Gastrocnemius medialis (tissue), 4 donors: ENCODE results near the gene AMH. TPM values are rescaled to one million over a fixed set of nuclear protein-coding genes. Genes with fewer than 3 reads are reported as not detected.

ENCODE experiments used
- ATAC-seq, 2 donors: fragments of 150-250 bp; one replicate each; pipeline ENCODE4 v1.9.1; 2016
- DNase-seq, 2 donors: peaks; one replicate each; pipeline ENCODE4 v3.0.0-alpha.2; 2019
- H3K27ac ChIP-seq, 4 donors: fragments of 200-600 bp; sonication (generic); 1 replicate in 1 of 4; 2 replicates in 3 of 4; pipeline ENCODE4 v1.5.1; 2016 to 2018; ENCODE audit warnings: mild to moderate bottlenecking in 2 of 4, moderate library complexity in 1 of 4
- H3K27me3 ChIP-seq, 3 donors: fragments of 200-600 bp; sonication (generic) in 2 of 3; 1 replicate in 1 of 3; 2 replicates in 2 of 3; pipeline versions ENCODE4 v1.5.1 to v1.6.0; 2016 to 2019; ENCODE audit warnings: mild to moderate bottlenecking in 1 of 3, moderate library complexity in 1 of 3
- H3K36me3 ChIP-seq, 2 donors: fragments of 200-600 bp; sonication (generic) in 1 of 2; one replicate each; pipeline ENCODE4 v1.5.1; 2017 to 2018
- H3K4me1 ChIP-seq, 2 donors: fragments of 200-600 bp; sonication (generic) in 1 of 2; one replicate each; pipeline ENCODE4 v1.5.1; 2016 to 2017; ENCODE audit warnings: mild to moderate bottlenecking in 2 of 2
- H3K4me3 ChIP-seq, 4 donors: fragments of 200-600 bp; sonication (generic) in 3 of 4; 1 replicate in 1 of 4; 2 replicates in 3 of 4; pipeline ENCODE4 v1.5.1; 2016 to 2019; ENCODE audit warnings: mild to moderate bottlenecking in 2 of 4
- H3K9me3 ChIP-seq, 3 donors: fragments of 200-600 bp; sonication (generic) in 2 of 3; 1 replicate in 1 of 3; 2 replicates in 2 of 3; pipeline ENCODE4 v1.5.1; 2016 to 2019
- POLR2A ChIP-seq, 2 donors: fragments of 450-650 bp; IDR thresholded peaks; one replicate each; pipeline ENCODE4 v1.6.1; 2017; ENCODE audit warnings: antibody characterized with exemption in 2 of 2, mild to moderate bottlenecking in 2 of 2, moderate library complexity in 2 of 2
- in situ Hi-C, 4 donors: fragments of 200-750 bp; cut with MboI; loops; one replicate each; pipeline versions ENCODE4 v1.15.0 to v1.8.0; 2017; ENCODE audit warnings: low sequenced_read_pairs in 4 of 4
- intact Hi-C: fragments of 100-400 bp; cut with DNase I; formaldehyde crosslinking; loops from one replicate; pipeline ENCODE4 v1.15.1; 2023; ENCODE audit warnings: low total_unique reads
- total RNA-seq, 4 donors: library from RNA; depleted of rRNA; stranded (reverse); fragments of >200 nt; gene quantifications; one replicate each; pipeline versions ENCODE4 v1.1.0 to v1.2.3, GENCODE V29; 2016
- TF ChIP-seq, protein P1 (sequence below), 5 experiments: fragments of 450-650 bp in 3 of 5; fragments of 200-600 bp in 2 of 5; sonication (generic) in 2 of 5; IDR thresholded peaks in 4 of 5; conservative IDR thresholded peaks in 1 of 5; 1 replicate in 4 of 5; 2 replicates in 1 of 5; pipeline ENCODE4 v1.5.1; 2016 to 2019; ENCODE audit warnings: antibody characterized with exemption in 5 of 5, mild to moderate bottlenecking in 3 of 5, moderate library complexity in 3 of 5

Gene AMH
- total RNA-seq, 4 donors from 2014 or later: 0.80 to 3.9 (median 1.2) TPM

- ATAC-seq (no peak), DNase-seq (no peak)
- Histone ChIP-seq H3K4me3 (no peak overlapping the region), H3K4me1 (no peaks in the 10 kb centered on the region), H3K27ac (peak overlapping the region in 2 of 4 donors; percentile 16 to 24), H3K9me3 (no peaks in the 10 kb centered on the region), H3K27me3 (no peaks in the 10 kb centered on the region), H3K36me3 (peaks cover 0 to 89% of the 10 kb centered on the region in 2 donors)
- in situ Hi-C loops (no loop called here), intact Hi-C loops (no loop called here)
- TF ChIP-seq, protein P1, sequence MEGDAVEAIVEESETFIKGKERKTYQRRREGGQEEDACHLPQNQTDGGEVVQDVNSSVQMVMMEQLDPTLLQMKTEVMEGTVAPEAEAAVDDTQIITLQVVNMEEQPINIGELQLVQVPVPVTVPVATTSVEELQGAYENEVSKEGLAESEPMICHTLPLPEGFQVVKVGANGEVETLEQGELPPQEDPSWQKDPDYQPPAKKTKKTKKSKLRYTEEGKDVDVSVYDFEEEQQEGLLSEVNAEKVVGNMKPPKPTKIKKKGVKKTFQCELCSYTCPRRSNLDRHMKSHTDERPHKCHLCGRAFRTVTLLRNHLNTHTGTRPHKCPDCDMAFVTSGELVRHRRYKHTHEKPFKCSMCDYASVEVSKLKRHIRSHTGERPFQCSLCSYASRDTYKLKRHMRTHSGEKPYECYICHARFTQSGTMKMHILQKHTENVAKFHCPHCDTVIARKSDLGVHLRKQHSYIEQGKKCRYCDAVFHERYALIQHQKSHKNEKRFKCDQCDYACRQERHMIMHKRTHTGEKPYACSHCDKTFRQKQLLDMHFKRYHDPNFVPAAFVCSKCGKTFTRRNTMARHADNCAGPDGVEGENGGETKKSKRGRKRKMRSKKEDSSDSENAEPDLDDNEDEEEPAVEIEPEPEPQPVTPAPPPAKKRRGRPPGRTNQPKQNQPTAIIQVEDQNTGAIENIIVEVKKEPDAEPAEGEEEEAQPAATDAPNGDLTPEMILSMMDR (IDR thresholded peaks at IDR 0.05 in 4 of 5, conservative IDR thresholded peaks at IDR 0.05 in 1 of 5): no peak
- no peak for TF ChIP-seq POLR2A (IDR thresholded peaks at IDR 0.05)
Measured at GRCh38 chr19:2214251-2214650, 34.9 kb upstream of the AMH start.

- intact Hi-C loops: no loop called here
- in situ Hi-C loops: no loop called here
- peaks cover 0 to 85% of the 10 kb centered on the region in 2 donors for H3K36me3 ChIP-seq
- H3K4me3 ChIP-seq: no peak overlapping the region
- no peaks in the 10 kb centered on the region for H3K27me3 ChIP-seq
- H3K4me1 ChIP-seq: no peaks in the 10 kb centered on the region
- DNase-seq (no peak), ATAC-seq (no peak)
- no peak overlapping the region for H3K27ac ChIP-seq
- H3K9me3 ChIP-seq: no peaks in the 10 kb centered on the region
- TF ChIP-seq, protein P1 (IDR thresholded peaks at IDR 0.05 in 4 of 5, conservative IDR thresholded peaks at IDR 0.05 in 1 of 5): no peak
- no peak for TF ChIP-seq POLR2A (IDR thresholded peaks at IDR 0.05)
Measured at GRCh38 chr19:2215281-2215751, 33.8 kb upstream of the AMH start.

DNA sequence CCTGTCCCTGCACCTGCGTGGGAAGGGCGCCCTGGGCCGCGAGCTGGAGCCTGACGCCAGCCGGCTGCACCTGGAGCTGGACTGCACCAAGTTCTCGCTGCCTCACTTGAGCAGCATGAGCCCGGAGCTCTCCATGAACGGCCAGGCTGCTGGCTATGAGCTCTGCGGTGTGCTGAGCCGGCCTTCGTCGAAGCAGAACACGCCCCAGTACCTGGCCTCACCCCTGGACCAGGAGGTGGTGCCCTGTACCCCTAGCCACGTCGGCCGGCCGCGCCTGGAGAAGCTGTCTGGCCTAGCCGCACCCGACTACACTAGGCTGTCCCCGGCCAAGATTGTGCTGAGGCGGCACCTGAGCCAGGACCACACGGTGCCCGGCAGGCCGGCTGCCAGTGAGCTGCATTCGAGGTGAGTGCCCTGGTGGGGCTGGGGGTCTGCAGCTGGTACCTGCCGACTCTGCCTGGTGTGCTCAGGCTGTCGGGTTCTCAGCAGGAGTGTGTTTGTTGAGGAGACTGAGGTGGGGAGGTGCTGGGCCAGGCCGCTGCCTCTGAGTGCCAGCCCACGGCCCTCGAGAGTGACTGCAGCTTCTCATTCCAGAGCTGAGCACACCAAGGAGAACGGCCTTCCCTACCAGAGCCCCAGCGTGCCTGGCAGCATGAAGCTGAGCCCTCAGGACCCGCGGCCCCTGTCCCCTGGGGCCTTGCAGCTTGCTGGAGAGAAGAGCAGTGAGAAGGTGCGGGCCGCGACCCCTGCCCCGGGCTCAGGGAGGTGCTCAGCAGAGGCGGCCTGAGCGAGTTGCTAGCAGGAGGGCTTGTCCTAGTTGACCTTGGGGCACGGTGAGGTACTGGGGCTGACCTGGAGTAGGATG is 32.5 kb upstream of the AMH start:
- intact Hi-C loops: no loop called here
- H3K27ac ChIP-seq: no peak overlapping the region
- H3K9me3 ChIP-seq: no peaks in the 10 kb centered on the region
- H3K4me3 ChIP-seq: no peak overlapping the region
- TF ChIP-seq, protein P1 (IDR thresholded peaks at IDR 0.05 in 4 of 5, conservative IDR thresholded peaks at IDR 0.05 in 1 of 5): no peak
- no peak for TF ChIP-seq POLR2A (IDR thresholded peaks at IDR 0.05)
- in situ Hi-C loops: no loop called here
- peaks cover 0 to 85% of the 10 kb centered on the region in 2 donors for H3K36me3 ChIP-seq
- DNase-seq (no peak), ATAC-seq (no peak)
- H3K27me3 ChIP-seq: no peaks in the 10 kb centered on the region
- no peaks in the 10 kb centered on the region for H3K4me1 ChIP-seq

- in situ Hi-C loops: no loop called here
- intact Hi-C loops: no loop called here
- DNase-seq: no peak
- H3K27me3 ChIP-seq: no peaks in the 10 kb centered on the region
- no peak overlapping the region for H3K27ac ChIP-seq
- peaks cover 0 to 78% of the 10 kb centered on the region in 2 donors for H3K36me3 ChIP-seq
- no peaks in the 10 kb centered on the region for H3K4me1 ChIP-seq
- no peak overlapping the region for H3K4me3 ChIP-seq
- no peak for TF ChIP-seq POLR2A (IDR thresholded peaks at IDR 0.05)
- TF ChIP-seq, protein P1 (IDR thresholded peaks at IDR 0.05 in 4 of 5, conservative IDR thresholded peaks at IDR 0.05 in 1 of 5): no peak
- no peaks in the 10 kb centered on the region for H3K9me3 ChIP-seq
- no peak for ATAC-seq
Measured at GRCh38 chr19:2217591-2217990, 31.5 kb upstream of the AMH start.
